Karpas-422 (cell line): Measurements from ENCODE around the gene CLDN8. TPM values are rescaled to one million over a fixed set of nuclear protein-coding genes. Genes with fewer than 3 reads are reported as not detected.

Source experiments
- DNase-seq: peaks from one replicate; pipeline ENCODE4 v3.0.0-alpha.2; 2015
- H2AFZ ChIP-seq: fragments of 200-600 bp; sonication (generic); 2 replicates; pipeline ENCODE4 v1.6.1; 2014; ENCODE audit warnings: antibody characterized with exemption, low read length, mixed read lengths
- H3K27ac ChIP-seq: fragments of 200-600 bp; sonication (generic); 2 replicates; pipeline ENCODE4 v1.5.1; 2014; ENCODE audit warnings: mild to moderate bottlenecking, low read length, moderate library complexity
- H3K27me3 ChIP-seq: fragments of 200-600 bp; sonication (generic); 2 replicates; pipeline ENCODE4 v1.6.1; 2014; ENCODE audit warnings: low read length, mixed read lengths
- H3K36me3 ChIP-seq: fragments of 200-600 bp; sonication (generic); 2 replicates; pipeline ENCODE4 v1.6.1; 2014; ENCODE audit warnings: low read length, mixed read lengths; ENCODE audit not compliant: insufficient read depth
- H3K4me1 ChIP-seq: fragments of 200-600 bp; sonication (generic); 2 replicates; pipeline ENCODE4 v1.6.1; 2014; ENCODE audit warnings: mild to moderate bottlenecking, low read length, mixed read lengths
- H3K4me2 ChIP-seq: fragments of 200-600 bp; sonication (generic); 2 replicates; pipeline ENCODE4 v1.6.1; 2014; ENCODE audit warnings: low read length, low read depth, mild to moderate bottlenecking; ENCODE audit not compliant: poor library complexity, severe bottlenecking
- H3K4me3 ChIP-seq: fragments of 200-600 bp; sonication (generic); 2 replicates; pipeline ENCODE4 v1.5.1; 2014; ENCODE audit warnings: mild to moderate bottlenecking, antibody characterized with exemption, low read length, mixed read lengths
- H3K79me2 ChIP-seq: fragments of 200-600 bp; sonication (generic); 2 replicates; pipeline ENCODE4 v1.6.1; 2014; ENCODE audit warnings: mild to moderate bottlenecking, low read length, mixed read lengths
- H3K9ac ChIP-seq: fragments of 200-600 bp; sonication (generic); 2 replicates; pipeline ENCODE4 v1.6.0; 2014; ENCODE audit warnings: low read length
- H3K9me2 ChIP-seq: fragments of 200-600 bp; sonication (generic), shearing (Covaris generic); replicated peaks from 2 replicates; pipeline ENCODE4 v1.6.0; 2014; ENCODE audit warnings: mild to moderate bottlenecking, low read length, moderate library complexity; ENCODE audit not compliant: insufficient read depth
- H3K9me3 ChIP-seq: fragments of 300-700, 200-600 bp; sonication (generic); 2 replicates; pipeline ENCODE4 v1.6.1; 2014; ENCODE audit warnings: low read length, mixed read lengths
- H4K20me1 ChIP-seq: fragments of 200-600 bp; sonication (generic); 2 replicates; pipeline ENCODE4 v1.6.1; 2014; ENCODE audit warnings: mild to moderate bottlenecking, antibody characterized with exemption, low read length, low read depth; ENCODE audit not compliant: insufficient read depth
- total RNA-seq: library from RNA; depleted of rRNA; stranded (reverse); fragments of >200 nt; shearing (Covaris generic); gene quantifications from 2 replicates; pipeline ENCODE4 v1.2.3, GENCODE V29; 2014; ENCODE audit warnings: low replicate concordance; rRNA removed

CLDN8 gene
- total RNA-seq, 1 experiment from 2014 or later, result not detected

DNA sequence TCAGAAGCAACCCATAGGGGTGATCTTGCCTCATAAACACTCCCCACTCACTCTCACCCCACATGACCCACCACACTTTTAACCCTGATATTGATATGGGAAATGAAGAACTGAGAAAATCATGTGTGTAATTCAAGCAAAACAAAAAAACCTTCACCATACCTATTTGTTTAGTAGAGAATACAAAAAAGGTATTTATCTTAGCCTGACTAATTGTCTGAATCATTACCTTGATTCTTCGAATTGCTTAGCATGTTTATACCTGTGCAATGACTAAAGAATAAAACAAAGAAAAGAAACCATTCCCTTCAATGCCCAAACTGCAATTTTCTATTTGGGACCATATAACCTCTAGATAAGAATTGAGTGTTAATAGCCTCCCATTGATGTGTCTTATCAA is 51.1 kb downstream of the CLDN8 start:
- Histone ChIP-seq H3K79me2 (no peaks in the 10 kb centered on the region), H4K20me1 (no peaks in the 10 kb centered on the region), H3K27me3 (no peaks in the 10 kb centered on the region), H2AFZ (no peak overlapping the region), H3K4me2 (no peak overlapping the region), H3K27ac (no peak overlapping the region), H3K9ac (no peak overlapping the region), H3K4me3 (no peak overlapping the region), H3K9me3 (no peaks in the 10 kb centered on the region), H3K36me3 (no peaks in the 10 kb centered on the region), H3K4me1 (no peaks in the 10 kb centered on the region), H3K9me2 (no peaks in the 10 kb centered on the region)
- DNase-seq, result no peak

Other genes with a start within 250 kb of the CLDN8 start
- not detected in 2 replicates for gene CLDN17, start 49.3 kb downstream of the CLDN8 start, total RNA-seq
- not detected in 2 replicates for gene KRTAP24-1, start 66.9 kb upstream of the CLDN8 start, total RNA-seq
- gene KRTAP25-1, start 73.4 kb upstream of the CLDN8 start, total RNA-seq, result not detected in 2 replicates
- gene KRTAP26-1, start 104.2 kb upstream of the CLDN8 start, total RNA-seq, result not detected in 2 replicates
- gene KRTAP27-1, start 121.6 kb upstream of the CLDN8 start, total RNA-seq, result not detected in 2 replicates
- gene KRTAP23-1, start 132.5 kb upstream of the CLDN8 start, total RNA-seq, result not detected in 2 replicates
- gene KRTAP13-2, start 156.2 kb upstream of the CLDN8 start, total RNA-seq, result not detected in 2 replicates
- gene KRTAP13-1, start 179.9 kb upstream of the CLDN8 start, total RNA-seq, result not detected in 2 replicates
- not detected in 2 replicates for gene KRTAP13-3, start 209.8 kb upstream of the CLDN8 start, total RNA-seq
- not detected in 2 replicates for gene KRTAP13-4, start 214.1 kb upstream of the CLDN8 start, total RNA-seq
- gene KRTAP15-1, start 224.2 kb upstream of the CLDN8 start, total RNA-seq, result not detected in 2 replicates